Activated CD8-positive, alpha-beta T cell treated with anti-CD3 and anti-CD28 coated beads for 36 hours (primary cell): ENCODE measurements around the gene ZFAND4. TPM values are rescaled to one million over a fixed set of nuclear protein-coding genes. Genes with fewer than 3 reads are reported as not detected.
"Not testable (repeated sequence)": the region's sequence is repeated elsewhere in the genome, so short reads cannot be mapped to it uniquely, and the experiment has no call there.

Experiments used
- ATAC-seq: fragments of 200-7000 bp; cut with Tn5 transposase; one replicate; pipeline ENCODE4 v1.10.0; 2021; ENCODE audit warnings: mild to moderate bottlenecking, moderate library complexity
- CTCF ChIA-PET: fragments of 350-600 bp; sonication (Branson Sonifier 250); formaldehyde crosslinking; loops from one replicate; lab custom pipeline; 2021; ENCODE audit warnings: antibody characterized with exemption; lab: Charles Lee
- POLR2A ChIA-PET: fragments of 350-600 bp; sonication (Branson Sonifier 250); formaldehyde crosslinking; loops from one replicate; lab custom pipeline; 2021; ENCODE audit warnings: antibody characterized with exemption; lab: Charles Lee
- DNase-seq: peaks from one replicate; pipeline ENCODE4 v3.0.0-alpha.2; 2020
- H3K27ac Mint-ChIP-seq: one replicate; pipeline ENCODE4 v1.8.0; 2021; ENCODE audit warnings: mild to moderate bottlenecking, mixed read lengths
- H3K27me3 Mint-ChIP-seq: one replicate; pipeline ENCODE4 v1.8.0; 2021; ENCODE audit warnings: mixed read lengths
- H3K36me3 Mint-ChIP-seq: one replicate; pipeline ENCODE4 v1.8.0; 2021; ENCODE audit warnings: low read depth, mixed read lengths
- H3K4me1 Mint-ChIP-seq: one replicate; pipeline ENCODE4 v1.8.0; 2021; ENCODE audit warnings: low read depth, mixed read lengths
- H3K4me3 Mint-ChIP-seq: one replicate; pipeline ENCODE4 v1.8.0; 2021; ENCODE audit warnings: mild to moderate bottlenecking, moderate library complexity, mixed read lengths
- H3K9me3 Mint-ChIP-seq: one replicate; pipeline ENCODE4 v1.8.0; 2021; ENCODE audit warnings: mixed read lengths
- intact Hi-C: fragments of 100-400 bp; cut with micrococcal nuclease; formaldehyde crosslinking; loops from one replicate; pipeline ENCODE4 v1.10.0; 2022
- total RNA-seq, 2 experiments: library from RNA; stranded (reverse); gene quantifications; one replicate each; pipeline ENCODE4 v1.2.3, GENCODE V29; 2021
- TF ChIP-seq, protein P1 (sequence below): fragments of 200-600 bp; IDR thresholded peaks from one replicate; pipeline ENCODE4 v1.8.0; 2022; ENCODE audit warnings: antibody characterized with exemption, mild to moderate bottlenecking

The ZFAND4 gene
- total RNA-seq, 2 experiments from 2014 or later = 11.5 to 13.5 TPM

DNA sequence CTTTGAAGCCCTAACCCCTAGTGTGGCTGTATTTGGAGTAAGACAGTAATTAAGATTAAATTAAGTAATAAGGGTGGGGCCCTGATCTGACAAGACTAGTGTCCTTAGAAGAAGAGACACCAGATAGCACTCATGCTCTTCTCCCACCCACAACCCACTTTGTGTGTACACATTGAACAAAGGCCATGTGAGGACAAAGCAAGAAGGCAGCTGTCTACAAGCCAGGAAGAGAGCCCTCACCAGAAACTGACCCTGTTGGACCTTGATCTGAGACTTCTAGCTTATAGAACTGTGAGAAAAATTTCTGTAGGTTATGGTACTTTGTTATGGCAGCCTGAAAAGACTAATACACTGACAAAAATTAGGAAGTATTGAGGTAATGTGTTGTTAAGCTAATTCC, 59.8 kb downstream of the ZFAND4 start:
- TF ChIP-seq, protein P1, sequence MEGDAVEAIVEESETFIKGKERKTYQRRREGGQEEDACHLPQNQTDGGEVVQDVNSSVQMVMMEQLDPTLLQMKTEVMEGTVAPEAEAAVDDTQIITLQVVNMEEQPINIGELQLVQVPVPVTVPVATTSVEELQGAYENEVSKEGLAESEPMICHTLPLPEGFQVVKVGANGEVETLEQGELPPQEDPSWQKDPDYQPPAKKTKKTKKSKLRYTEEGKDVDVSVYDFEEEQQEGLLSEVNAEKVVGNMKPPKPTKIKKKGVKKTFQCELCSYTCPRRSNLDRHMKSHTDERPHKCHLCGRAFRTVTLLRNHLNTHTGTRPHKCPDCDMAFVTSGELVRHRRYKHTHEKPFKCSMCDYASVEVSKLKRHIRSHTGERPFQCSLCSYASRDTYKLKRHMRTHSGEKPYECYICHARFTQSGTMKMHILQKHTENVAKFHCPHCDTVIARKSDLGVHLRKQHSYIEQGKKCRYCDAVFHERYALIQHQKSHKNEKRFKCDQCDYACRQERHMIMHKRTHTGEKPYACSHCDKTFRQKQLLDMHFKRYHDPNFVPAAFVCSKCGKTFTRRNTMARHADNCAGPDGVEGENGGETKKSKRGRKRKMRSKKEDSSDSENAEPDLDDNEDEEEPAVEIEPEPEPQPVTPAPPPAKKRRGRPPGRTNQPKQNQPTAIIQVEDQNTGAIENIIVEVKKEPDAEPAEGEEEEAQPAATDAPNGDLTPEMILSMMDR = no peak
- no peaks in the 10 kb centered on the region for H3K9me3 Mint-ChIP-seq
- H3K27ac Mint-ChIP-seq = no peak overlapping the region
- CTCF ChIA-PET = no interaction called here
- H3K27me3 Mint-ChIP-seq = no peaks in the 10 kb centered on the region
- POLR2A ChIA-PET = no interaction called here
- H3K4me1 Mint-ChIP-seq = no peaks in the 10 kb centered on the region
- intact Hi-C loops = no loop called here
- H3K4me3 Mint-ChIP-seq = no peak overlapping the region
- H3K36me3 Mint-ChIP-seq = peaks cover 14% of the 10 kb centered on the region
- DNase-seq (no peak), ATAC-seq (no peak)

DNA sequence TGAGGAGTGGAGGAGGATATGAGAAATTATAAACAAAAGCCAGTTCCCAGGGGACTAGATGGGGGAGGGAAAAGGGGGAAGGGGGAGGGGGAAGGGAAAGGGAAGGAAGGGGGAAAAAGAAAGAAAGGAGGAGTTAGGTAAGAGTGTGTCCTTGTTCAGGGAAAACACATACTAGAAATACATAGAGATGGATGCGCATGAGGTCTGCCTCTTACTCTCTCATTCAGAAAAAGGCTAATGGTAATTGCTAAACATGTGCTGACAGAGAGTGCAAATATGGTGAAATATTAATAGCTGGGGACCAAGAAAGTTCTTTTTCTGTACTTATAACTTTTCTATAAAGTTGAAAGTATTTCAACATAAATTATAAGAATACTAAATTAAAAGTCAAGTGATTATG, 64.5 kb downstream of the ZFAND4 start:
- CTCF ChIA-PET = no interaction called here

DNA sequence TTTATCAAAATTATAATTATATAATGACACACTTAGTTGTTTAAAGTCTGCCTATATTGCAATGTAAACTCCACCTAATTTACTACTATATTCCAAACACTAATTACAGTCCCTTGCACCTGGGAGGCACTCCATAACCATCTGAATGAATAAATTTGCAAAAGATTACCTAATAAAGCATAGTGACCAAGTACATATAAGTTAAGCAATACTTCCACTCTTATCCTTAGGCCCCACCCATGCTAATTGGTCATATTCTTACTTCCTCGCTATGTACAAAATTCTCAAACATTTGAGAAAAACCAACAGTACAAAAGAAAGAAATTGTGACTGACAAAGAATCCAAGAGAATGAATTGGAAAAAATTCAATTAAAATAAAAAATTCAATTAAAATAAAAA, 65.3 kb downstream of the ZFAND4 start:
- TF ChIP-seq, protein P1 = no peak
- ChIA-PET CTCF (no interaction called here), POLR2A (interaction anchor here (0.9 kb wide), 1 partner anchor 121 kb away, joined by 3 read pairs; no protein-coding TSS in a partner anchor)
- no peak overlapping the region for H3K4me3 Mint-ChIP-seq
- no peak overlapping the region for H3K27ac Mint-ChIP-seq
- DNase-seq = no peak
- H3K9me3 Mint-ChIP-seq = no peaks in the 10 kb centered on the region
- no peak for ATAC-seq
- no peaks in the 10 kb centered on the region for H3K27me3 Mint-ChIP-seq
- intact Hi-C loops = no loop called here
- H3K36me3 Mint-ChIP-seq = peaks cover 9% of the 10 kb centered on the region
- no peaks in the 10 kb centered on the region for H3K4me1 Mint-ChIP-seq

More for the DNA sequence above, 64.5 kb downstream of the ZFAND4 start:
- POLR2A ChIA-PET = no interaction called here
- no peaks in the 10 kb centered on the region for H3K4me1 Mint-ChIP-seq
- H3K27me3 Mint-ChIP-seq = no peaks in the 10 kb centered on the region
- H3K9me3 Mint-ChIP-seq = no peaks in the 10 kb centered on the region
- DNase-seq = no peak
- TF ChIP-seq, protein P1 = no peak
- peaks cover 16% of the 10 kb centered on the region for H3K36me3 Mint-ChIP-seq
- no peak overlapping the region for H3K27ac Mint-ChIP-seq
- intact Hi-C loops = no loop called here
- H3K4me3 Mint-ChIP-seq = no peak overlapping the region
- no peak for ATAC-seq

DNA sequence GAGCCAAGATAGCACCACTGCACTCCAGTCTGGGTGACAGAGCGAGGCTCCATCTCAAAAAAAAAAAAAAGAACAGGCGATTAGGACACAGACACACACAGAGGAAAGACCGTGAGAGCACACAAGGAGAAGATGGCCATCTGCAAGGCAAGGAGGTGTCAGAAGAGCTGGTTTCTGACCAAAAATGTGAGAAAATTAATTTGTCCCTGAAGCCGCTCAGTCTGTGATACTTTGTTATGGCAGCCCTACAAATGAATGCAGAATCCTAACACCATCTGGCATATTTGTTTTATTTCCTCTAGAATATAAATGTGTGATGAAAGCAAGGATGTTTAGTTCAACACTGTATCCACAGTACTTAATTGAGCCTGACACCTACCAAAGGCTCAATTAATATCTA, 69.7 kb downstream of the ZFAND4 start:
- Mint-ChIP-seq H3K9me3 (peaks cover 5% of the 10 kb centered on the region), H3K27ac (no peak overlapping the region), H3K4me3 (no peak overlapping the region), H3K4me1 (peaks cover 6% of the 10 kb centered on the region), H3K27me3 (peaks cover 11% of the 10 kb centered on the region), H3K36me3 (peaks cover 2% of the 10 kb centered on the region)
- POLR2A ChIA-PET = no interaction called here
- intact Hi-C loops = no loop called here
- ATAC-seq (no peak), DNase-seq (no peak)
- CTCF ChIA-PET = interaction anchor here (1.4 kb wide), 1 partner anchor 138 kb away, joined by 4 read pairs; no protein-coding TSS in a partner anchor
- TF ChIP-seq, protein P1 = no peak

DNA sequence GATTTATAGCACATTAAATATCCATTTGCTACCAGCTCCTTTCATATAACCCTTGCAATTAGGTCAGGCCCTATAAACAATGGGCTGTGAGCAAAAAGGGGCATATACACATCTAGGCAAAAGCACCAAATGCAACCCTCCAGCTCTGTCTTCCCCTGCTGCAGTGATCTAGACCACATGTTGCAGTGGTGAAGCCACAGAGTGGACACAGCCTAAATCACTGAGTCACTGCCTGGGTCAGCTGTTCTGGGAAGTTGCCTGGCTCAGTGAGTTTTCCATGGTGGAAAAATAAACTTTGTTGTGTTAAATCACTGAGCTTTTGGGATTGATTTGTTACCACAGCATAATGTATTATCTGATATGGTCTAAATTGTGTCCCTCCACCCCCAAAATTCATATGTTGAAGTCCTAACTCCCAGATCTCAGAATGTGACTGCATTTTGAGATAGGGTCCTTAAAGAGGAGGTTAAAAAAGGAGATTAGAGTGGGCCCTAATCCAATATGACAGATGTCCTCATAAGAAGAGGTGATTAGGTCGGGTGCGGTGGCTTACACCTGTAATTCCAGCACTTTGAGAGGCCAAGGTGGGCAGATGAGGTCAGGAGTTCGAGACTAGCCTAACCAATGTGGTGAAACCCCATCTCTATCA, 70.4 kb downstream of the ZFAND4 start:
- Mint-ChIP-seq H3K9me3 (peaks cover 5% of the 10 kb centered on the region), H3K4me3 (no peak overlapping the region), H3K27ac (no peak overlapping the region), H3K4me1 (peaks cover 6% of the 10 kb centered on the region), H3K27me3 (peaks cover 11% of the 10 kb centered on the region), H3K36me3 (peaks cover 2% of the 10 kb centered on the region)
- CTCF ChIA-PET = interaction anchor here (0.8 to 1.4 kb wide), 3 partner anchors 138 to 367 kb away, joined by 3 to 4 read pairs (median 3); no protein-coding TSS in a partner anchor
- TF ChIP-seq, protein P1 = no peak
- intact Hi-C loops = no loop called here
- ATAC-seq = no peak
- POLR2A ChIA-PET = no interaction called here
- no peak for DNase-seq

DNA sequence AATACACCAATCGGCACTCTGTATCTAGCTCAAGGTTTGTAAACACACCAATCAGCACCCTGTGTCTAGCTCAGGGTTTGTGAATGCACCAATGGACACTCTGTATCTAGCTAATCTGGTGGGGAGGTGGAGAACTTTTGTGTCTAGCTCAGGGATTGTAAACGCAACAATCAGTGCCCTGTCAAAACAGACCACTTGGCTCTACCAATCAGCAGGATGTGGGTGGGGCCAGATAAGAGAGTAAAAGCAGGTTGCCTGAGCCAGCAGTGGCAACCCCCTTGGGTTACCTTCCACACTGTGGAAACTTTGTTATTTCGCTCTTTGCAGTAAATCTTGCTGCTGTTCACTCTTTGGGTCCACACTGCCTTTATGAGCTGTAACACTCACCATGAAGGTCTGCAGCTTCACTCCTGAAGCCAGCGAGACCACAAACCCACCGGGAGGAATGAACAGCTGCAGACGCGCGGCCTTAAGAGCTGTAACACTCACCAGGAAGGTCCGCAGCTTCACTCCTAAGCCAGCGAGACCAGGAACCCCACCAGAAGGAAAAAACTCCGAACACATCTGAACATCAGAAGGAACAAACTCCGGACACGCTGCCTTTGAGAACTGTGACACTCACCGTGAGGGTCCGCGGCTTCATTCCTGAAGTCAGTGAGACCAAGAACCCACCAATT, 71.2 kb downstream of the ZFAND4 start:
- DNase-seq, ATAC-seq, H3K27ac Mint-ChIP-seq, H3K36me3 Mint-ChIP-seq, intact Hi-C loops, H3K4me1 Mint-ChIP-seq, H3K9me3 Mint-ChIP-seq, H3K4me3 Mint-ChIP-seq: not testable (repeated sequence)
- ChIA-PET POLR2A (interaction anchor here (0.6 kb wide), 1 partner anchor 74 kb away, joined by 4 read pairs; no protein-coding TSS in a partner anchor), CTCF (interaction anchor here (0.8 to 1.4 kb wide), 3 partner anchors 137 to 367 kb away, joined by 3 to 4 read pairs (median 3); no protein-coding TSS in a partner anchor)
- H3K27me3 Mint-ChIP-seq = peaks cover 11% of the 10 kb centered on the region
